Measurements from ENCODE around the gene STK33.

The STK33 gene

GRCh38 chr11:8593935-8594909, at the start of gene STK33:
TSS of gene STK33 (minus strand) at chr11:8594228. CDS start at chr11:8474905, 119,323 bp downstream.
- peak; percentile 79 to 80 for DNase-seq

- peak; percentile 3 to 55 for DNase-seq
Observed at GRCh38 chr11:8642196-8642841, 48.3 kb upstream of the STK33 start.

- DNase-seq, result no peak
Observed at GRCh38 chr11:8641332-8641731, 47.3 kb upstream of the STK33 start.

- DNase-seq, result no peak
Observed at GRCh38 chr11:8640267-8640906, 46.4 kb upstream of the STK33 start.

- no peak for DNase-seq
Observed at GRCh38 chr11:8639655-8640054, 45.6 kb upstream of the STK33 start.

- no peak for DNase-seq
Observed at GRCh38 chr11:8638300-8638699, 44.3 kb upstream of the STK33 start.

GRCh38 chr11:8636127-8636526, 42.1 kb upstream of the STK33 start:
- DNase-seq, result no peak

- DNase-seq, result no peak
Observed at GRCh38 chr11:8634498-8634897, 40.5 kb upstream of the STK33 start.

GRCh38 chr11:8631395-8632118, 37.5 kb upstream of the STK33 start:
- DNase-seq, result no peak

- no peak for DNase-seq
Observed at GRCh38 chr11:8624698-8625097, 30.7 kb upstream of the STK33 start.

GRCh38 chr11:8621147-8621546, 27.1 kb upstream of the STK33 start:
- DNase-seq, result no peak

GRCh38 chr11:8617063-8617462, 23.0 kb upstream of the STK33 start:
- DNase-seq, result no peak

GRCh38 chr11:8615291-8616032, 21.4 kb upstream of the STK33 start:
- DNase-seq, result no peak

GRCh38 chr11:8614497-8614896, 20.5 kb upstream of the STK33 start:
- no peak for DNase-seq

GRCh38 chr11:8613036-8613435, 19.0 kb upstream of the STK33 start:
- DNase-seq, result no peak

GRCh38 chr11:8612522-8612921, 18.5 kb upstream of the STK33 start:
- no peak for DNase-seq

- DNase-seq, result peak; percentile 43 to 57
Observed at GRCh38 chr11:8610532-8611116, 16.6 kb upstream of the STK33 start.

GRCh38 chr11:8608652-8609051, 14.6 kb upstream of the STK33 start:
- DNase-seq, result no peak

- DNase-seq, result no peak
Observed at GRCh38 chr11:8605971-8606563, 12.0 kb upstream of the STK33 start.

- no peak for DNase-seq
Observed at GRCh38 chr11:8604078-8604723, 10.2 kb upstream of the STK33 start.

GRCh38 chr11:8603696-8604077, 9.7 kb upstream of the STK33 start:
- DNase-seq, result no peak
